H9 (cell line): ENCODE results near the gene BRICD5. TPM values are rescaled to one million over a fixed set of nuclear protein-coding genes. Genes with fewer than 3 reads are reported as not detected.
A peak's percentile ranks its signal among the peaks of the same experiment; 100 is the strongest.

Experiments
- DNase-seq: peaks from one replicate; pipeline ENCODE4 v3.0.0-alpha.2; 2017
- H2AFZ ChIP-seq: one replicate; pipeline ENCODE4 v1.6.1; 2013; ENCODE audit warnings: mild to moderate bottlenecking, low read length, control low read depth, moderate library complexity
- H2AK5ac ChIP-seq: 2 replicates; pipeline ENCODE4 v1.6.1; 2013; ENCODE audit warnings: low read length, control low read depth, mixed read lengths; ENCODE audit not compliant: insufficient read length
- H2BK120ac ChIP-seq: one replicate; pipeline ENCODE4 v1.6.1; 2013; ENCODE audit warnings: low read depth, mild to moderate bottlenecking, low read length, control low read depth, inconsistent platforms; ENCODE audit not compliant: poor library complexity, severe bottlenecking
- H2BK12ac ChIP-seq: 2 replicates; pipeline ENCODE4 v1.6.1; 2013; ENCODE audit warnings: low read length, control low read depth, mixed read lengths, low read depth; ENCODE audit not compliant: insufficient read length
- H2BK15ac ChIP-seq: 2 replicates; pipeline ENCODE4 v1.6.1; 2013; ENCODE audit warnings: low read depth, low read length, control low read depth
- H2BK20ac ChIP-seq: one replicate; pipeline ENCODE4 v1.6.1; 2013; ENCODE audit warnings: low read depth, mild to moderate bottlenecking, low read length, control low read depth, inconsistent platforms; ENCODE audit not compliant: poor library complexity, severe bottlenecking
- H2BK5ac ChIP-seq: 2 replicates; pipeline ENCODE4 v1.6.1; 2013; ENCODE audit warnings: low read length, control low read depth, mixed read lengths; ENCODE audit not compliant: insufficient read length
- H3K14ac ChIP-seq: 2 replicates; pipeline ENCODE4 v1.6.1; 2013; ENCODE audit warnings: low read length, control low read depth; ENCODE audit not compliant: insufficient read depth
- H3K18ac ChIP-seq: 2 replicates; pipeline ENCODE4 v1.6.1; 2013; ENCODE audit warnings: low read depth, mild to moderate bottlenecking, mixed read lengths, low read length, control low read depth; ENCODE audit not compliant: insufficient read length
- H3K23ac ChIP-seq: 2 replicates; pipeline ENCODE4 v1.6.1; 2013; ENCODE audit warnings: low read length, control low read depth, mixed read lengths, low read depth; ENCODE audit not compliant: insufficient read length
- H3K23me2 ChIP-seq: 2 replicates; pipeline ENCODE4 v1.6.1; 2013; ENCODE audit warnings: low read depth, mild to moderate bottlenecking, mixed read lengths, low read length, control low read depth; ENCODE audit not compliant: insufficient read length, poor library complexity, severe bottlenecking
- H3K27ac ChIP-seq: 2 replicates; pipeline ENCODE4 v1.5.1; 2013; ENCODE audit warnings: low read length, control low read depth, mixed read lengths, low read depth; ENCODE audit not compliant: insufficient read length
- H3K27me3 ChIP-seq: 2 replicates; pipeline ENCODE4 v1.6.1; 2013; ENCODE audit warnings: low read length, control low read depth, inconsistent platforms; ENCODE audit not compliant: insufficient read depth
- H3K4ac ChIP-seq: 2 replicates; pipeline ENCODE4 v1.6.1; 2013; ENCODE audit warnings: low read depth, mild to moderate bottlenecking, control low read depth, inconsistent platforms, low read length, moderate library complexity
- H3K4me1 ChIP-seq: 2 replicates; pipeline ENCODE4 v1.6.1; 2013; ENCODE audit warnings: low read length, control low read depth, inconsistent platforms; ENCODE audit not compliant: insufficient read depth
- H3K4me2 ChIP-seq: 2 replicates; pipeline ENCODE4 v1.6.1; 2013; ENCODE audit warnings: low read length, control low read depth, mixed read lengths; ENCODE audit not compliant: insufficient read length, insufficient read depth
- H3K56ac ChIP-seq: 2 replicates; pipeline ENCODE4 v1.6.1; 2013; ENCODE audit warnings: low read depth, mild to moderate bottlenecking, mixed read lengths, low read length, control low read depth; ENCODE audit not compliant: insufficient read length
- H3K79me1 ChIP-seq: 2 replicates; pipeline ENCODE4 v1.6.1; 2013; ENCODE audit warnings: low read depth, mild to moderate bottlenecking, moderate library complexity, low read length, control low read depth, inconsistent platforms; ENCODE audit not compliant: insufficient read depth, poor library complexity, severe bottlenecking
- H3K79me2 ChIP-seq: 2 replicates; pipeline ENCODE4 v1.6.1; 2013; ENCODE audit warnings: low read length, control low read depth, inconsistent platforms; ENCODE audit not compliant: insufficient read depth
- H3K9ac ChIP-seq: 2 replicates; pipeline ENCODE4 v1.6.1; 2013; ENCODE audit warnings: low read length, control low read depth, mixed read lengths; ENCODE audit not compliant: insufficient read length; ENCODE audit errors: extremely low read depth
- H3K9me3 ChIP-seq: one replicate; pipeline ENCODE4 v1.6.1; 2013; ENCODE audit warnings: low read depth, low read length, inconsistent platforms; ENCODE audit not compliant: control insufficient read depth
- H3T11ph ChIP-seq: one replicate; pipeline ENCODE4 v1.6.1; 2013; ENCODE audit warnings: mild to moderate bottlenecking, low read length, control low read depth, inconsistent platforms
- H4K20me1 ChIP-seq: one replicate; pipeline ENCODE4 v1.6.1; 2013; ENCODE audit not compliant: control insufficient read depth, insufficient read length, insufficient read depth
- H4K5ac ChIP-seq: 2 replicates; pipeline ENCODE4 v1.6.1; 2013; ENCODE audit warnings: low read depth, mild to moderate bottlenecking, mixed read lengths, low read length, control low read depth; ENCODE audit not compliant: insufficient read length
- H4K8ac ChIP-seq: replicated peaks from 2 replicates; pipeline ENCODE4 v1.6.1; 2013; ENCODE audit warnings: low read length, control low read depth, mixed read lengths, low read depth; ENCODE audit not compliant: insufficient read length
- H4K91ac ChIP-seq: 2 replicates; pipeline ENCODE4 v1.6.1; 2013; ENCODE audit warnings: low read depth, mild to moderate bottlenecking, moderate library complexity, mixed read lengths, low read length, control low read depth; ENCODE audit not compliant: insufficient read length
- H3K27ac Mint-ChIP-seq, 3 experiments: 2 replicates in 2 of 3; 3 replicates in 1 of 3; pipeline ENCODE4 v1.8.0; 2020 to 2021; ENCODE audit warnings: mixed read lengths in 3 of 3, mild to moderate bottlenecking in 1 of 3, moderate library complexity in 1 of 3
- H3K27me3 Mint-ChIP-seq: 2 replicates; pipeline ENCODE4 v1.8.0; 2021; ENCODE audit warnings: low read depth, mild to moderate bottlenecking, moderate library complexity, mixed read lengths
- H3K36me3 Mint-ChIP-seq, 3 experiments: 2 replicates in 2 of 3; 3 replicates in 1 of 3; pipeline ENCODE4 v1.8.0; 2020 to 2021; ENCODE audit warnings: low read depth in 3 of 3, mixed read lengths in 3 of 3; ENCODE audit not compliant: insufficient read depth in 1 of 3
- H3K4me1 Mint-ChIP-seq, 2 experiments: 2 replicates each; pipeline ENCODE4 v1.8.0; 2020; ENCODE audit warnings: mixed read lengths in 2 of 2
- H3K4me3 Mint-ChIP-seq, 2 experiments: 2 replicates in 1 of 2; 3 replicates in 1 of 2; pipeline ENCODE4 v1.8.0; 2020 to 2021; ENCODE audit warnings: mild to moderate bottlenecking in 2 of 2, mixed read lengths in 2 of 2, moderate library complexity in 1 of 2
- H3K9me3 Mint-ChIP-seq, 2 experiments: 2 replicates in 1 of 2; 3 replicates in 1 of 2; pipeline ENCODE4 v1.8.0; 2020; ENCODE audit warnings: mild to moderate bottlenecking in 2 of 2, mixed read lengths in 2 of 2, moderate library complexity in 1 of 2
- WGBS: extraction: QIAGEN DNeasy Blood & Tissue Kit; methylation state at CpG from one replicate; pipeline ENCODE4 v1.1.7; 2013; ENCODE audit warnings: missing lambda C conversion rate, low lambda C conversion rate, mixed read lengths; ENCODE audit not compliant: insufficient read length; ENCODE audit errors: extremely low coverage; 5-methylcytosine and 5-hydroxymethylcytosine counted together
- total RNA-seq: library from RNA; stranded (reverse); gene quantifications from 2 replicates; pipeline ENCODE4 v1.2.1, GENCODE V29; 2021
- TF ChIP-seq, protein P1 (sequence below): fragments of 200-600 bp; sonication (generic); conservative IDR thresholded peaks from 3 replicates; pipeline ENCODE4 v1.8.0; 2021; ENCODE audit warnings: antibody characterized with exemption, mild to moderate bottlenecking

BRICD5 gene
- total RNA-seq, 1 experiment from 2014 or later = 11.9 TPM

DNA sequence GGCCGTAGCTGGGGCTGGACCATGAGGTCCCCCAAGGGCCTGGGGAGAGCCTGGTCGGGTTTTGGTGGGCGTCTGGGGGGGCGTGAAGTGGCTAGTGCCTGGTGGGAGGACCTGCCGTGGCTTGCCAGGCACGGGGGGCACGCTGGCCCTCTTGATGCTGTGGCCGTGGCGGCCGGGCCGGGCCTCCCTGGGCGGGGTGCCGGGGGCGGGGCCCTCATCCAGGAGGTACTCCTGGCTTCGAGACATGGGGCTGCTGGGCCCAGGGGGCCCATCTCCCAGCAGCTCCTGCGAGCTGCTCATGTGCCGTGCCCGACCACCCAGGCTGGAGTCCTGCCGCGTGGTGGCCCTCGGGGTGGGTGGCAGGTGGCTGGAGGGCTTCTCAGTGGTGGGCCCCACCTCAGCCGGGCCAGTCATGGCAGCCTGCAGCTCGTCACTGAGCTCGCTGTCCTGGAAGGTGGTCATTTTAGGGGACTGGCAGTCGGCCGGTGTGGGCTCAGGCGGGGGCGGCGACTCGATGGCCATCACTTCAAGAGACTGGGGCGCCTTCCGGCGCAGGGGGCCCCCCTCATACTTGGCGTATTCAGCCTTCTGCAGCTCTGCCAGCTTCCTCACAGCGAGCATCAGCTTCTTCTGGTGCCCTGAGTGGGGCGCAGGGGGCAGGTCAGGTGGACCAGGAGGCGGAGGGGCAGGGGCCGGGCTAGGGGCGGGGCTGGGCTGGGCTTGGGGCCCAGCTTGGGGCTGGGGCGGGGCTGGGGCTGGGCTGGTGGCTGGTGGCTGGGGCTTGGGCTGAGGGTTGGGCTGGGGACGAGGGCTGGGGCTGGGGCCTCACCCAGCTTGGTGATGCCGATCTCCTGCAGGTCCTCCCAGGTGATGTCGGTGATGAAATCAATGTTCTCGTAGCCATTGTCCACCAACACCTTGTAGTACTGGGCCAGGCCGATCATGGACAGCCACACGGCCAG, 29.4 kb downstream of the BRICD5 start:
- H3K4ac ChIP-seq = no peak overlapping the region
- no peak overlapping the region for H3K56ac ChIP-seq
- no peak overlapping the region for H3K18ac ChIP-seq
- no peak overlapping the region for H2BK5ac ChIP-seq
- no peak overlapping the region for H4K5ac ChIP-seq
- H3T11ph ChIP-seq = no peak overlapping the region
- no peak overlapping the region for H2AFZ ChIP-seq
- Mint-ChIP-seq H3K36me3 (peaks cover 0 to 17% (median 14%) of the 10 kb centered on the region in 3 experiments; a peak in 4 of 7 replicates), H3K4me3 (no peak overlapping the region), H3K4me1 (peaks cover 3 to 7% of the 10 kb centered on the region in 2 experiments), H3K27me3 (no peaks in the 10 kb centered on the region), H3K27ac (peak overlapping the region in 2 of 3 experiments; percentile 19 to 89; a peak in 2 of 7 replicates), H3K9me3 (no peaks in the 10 kb centered on the region)
- H3K23me2 ChIP-seq = peaks cover under 1% of the 10 kb centered on the region
- H3K79me2 ChIP-seq = no peaks in the 10 kb centered on the region
- no peak overlapping the region for H3K27ac ChIP-seq
- no peaks in the 10 kb centered on the region for H3K9me3 ChIP-seq
- no peaks in the 10 kb centered on the region for H3K27me3 ChIP-seq
- H3K4me2 ChIP-seq = no peak overlapping the region
- H4K91ac ChIP-seq = no peak overlapping the region
- H2BK15ac ChIP-seq = no peak overlapping the region
- H3K4me1 ChIP-seq = no peaks in the 10 kb centered on the region
- TF ChIP-seq, protein P1, sequence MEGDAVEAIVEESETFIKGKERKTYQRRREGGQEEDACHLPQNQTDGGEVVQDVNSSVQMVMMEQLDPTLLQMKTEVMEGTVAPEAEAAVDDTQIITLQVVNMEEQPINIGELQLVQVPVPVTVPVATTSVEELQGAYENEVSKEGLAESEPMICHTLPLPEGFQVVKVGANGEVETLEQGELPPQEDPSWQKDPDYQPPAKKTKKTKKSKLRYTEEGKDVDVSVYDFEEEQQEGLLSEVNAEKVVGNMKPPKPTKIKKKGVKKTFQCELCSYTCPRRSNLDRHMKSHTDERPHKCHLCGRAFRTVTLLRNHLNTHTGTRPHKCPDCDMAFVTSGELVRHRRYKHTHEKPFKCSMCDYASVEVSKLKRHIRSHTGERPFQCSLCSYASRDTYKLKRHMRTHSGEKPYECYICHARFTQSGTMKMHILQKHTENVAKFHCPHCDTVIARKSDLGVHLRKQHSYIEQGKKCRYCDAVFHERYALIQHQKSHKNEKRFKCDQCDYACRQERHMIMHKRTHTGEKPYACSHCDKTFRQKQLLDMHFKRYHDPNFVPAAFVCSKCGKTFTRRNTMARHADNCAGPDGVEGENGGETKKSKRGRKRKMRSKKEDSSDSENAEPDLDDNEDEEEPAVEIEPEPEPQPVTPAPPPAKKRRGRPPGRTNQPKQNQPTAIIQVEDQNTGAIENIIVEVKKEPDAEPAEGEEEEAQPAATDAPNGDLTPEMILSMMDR = no peak
- H2BK12ac ChIP-seq = no peak overlapping the region
- WGBS = no CpG with 5 or more reads among the region's 46 CpGs
- H4K8ac ChIP-seq = no peak overlapping the region
- H2BK120ac ChIP-seq = no peak overlapping the region
- no peak overlapping the region for H2AK5ac ChIP-seq
- no peak overlapping the region for H3K14ac ChIP-seq
- H3K9ac ChIP-seq = no peak overlapping the region
- H2BK20ac ChIP-seq = no peak overlapping the region
- peak; percentile 61 for DNase-seq
- peaks cover 3% of the 10 kb centered on the region for H4K20me1 ChIP-seq
- no peaks in the 10 kb centered on the region for H3K79me1 ChIP-seq
- H3K23ac ChIP-seq = no peak overlapping the region
